ENCODE data around the gene COPRS. TPM values are rescaled to one million over a fixed set of nuclear protein-coding genes. Genes with fewer than 3 reads are reported as not detected.

Gene COPRS
- total RNA-seq, 1 donor from 2014 or later = 33.6 TPM

GRCh38 chr17:31900877-31901276 is 41.8 kb upstream of the COPRS start:
- H3K4me3 Mint-ChIP-seq (ENCODE audit: low read depth) = no peak overlapping the region

GRCh38 chr17:31888124-31888523 is 29.1 kb upstream of the COPRS start:
- Mint-ChIP-seq H3K27me3 (no peaks in the 10 kb centered on the region), H3K36me3 (ENCODE audit: insufficient read depth) (peaks cover 28% of the 10 kb centered on the region), H3K4me1 (ENCODE audit: low read depth) (no peaks in the 10 kb centered on the region), H3K27ac (no peak overlapping the region), H3K4me3 (ENCODE audit: low read depth) (no peak overlapping the region), H3K9me3 (ENCODE audit: low read depth) (no peaks in the 10 kb centered on the region)
- TF ChIP-seq CTCF (IDR thresholded peaks at IDR 0.05; ENCODE audit: unreplicated experiment) = no peak
- DNase-seq (ENCODE audit: low spot score, unreplicated experiment) = no peak

More at GRCh38 chr17:31900877-31901276, 41.8 kb upstream of the COPRS start:
- no peak for DNase-seq (ENCODE audit: low spot score, unreplicated experiment)
- no peak overlapping the region for H3K27ac Mint-ChIP-seq
- TF ChIP-seq CTCF (IDR thresholded peaks at IDR 0.05; ENCODE audit: unreplicated experiment) = no peak
- no peaks in the 10 kb centered on the region for H3K9me3 Mint-ChIP-seq (ENCODE audit: low read depth)
- H3K4me1 Mint-ChIP-seq (ENCODE audit: low read depth) = peaks cover 6% of the 10 kb centered on the region
- H3K36me3 Mint-ChIP-seq (ENCODE audit: insufficient read depth) = peaks cover 8% of the 10 kb centered on the region
- H3K27me3 Mint-ChIP-seq = no peaks in the 10 kb centered on the region

GRCh38 chr17:31882571-31882970 is 23.5 kb upstream of the COPRS start:
- no peak overlapping the region for H3K4me3 Mint-ChIP-seq (ENCODE audit: low read depth)
- H3K4me1 Mint-ChIP-seq (ENCODE audit: low read depth) = no peaks in the 10 kb centered on the region
- no peaks in the 10 kb centered on the region for H3K9me3 Mint-ChIP-seq (ENCODE audit: low read depth)
- no peak for TF ChIP-seq CTCF (IDR thresholded peaks at IDR 0.05; ENCODE audit: unreplicated experiment)
- peaks cover 24% of the 10 kb centered on the region for H3K36me3 Mint-ChIP-seq (ENCODE audit: insufficient read depth)
- no peaks in the 10 kb centered on the region for H3K27me3 Mint-ChIP-seq
- H3K27ac Mint-ChIP-seq = no peak overlapping the region
- no peak for DNase-seq (ENCODE audit: low spot score, unreplicated experiment)

- Mint-ChIP-seq H3K4me1 (ENCODE audit: low read depth) (no peaks in the 10 kb centered on the region), H3K27ac (no peak overlapping the region), H3K36me3 (ENCODE audit: insufficient read depth) (peaks cover 21% of the 10 kb centered on the region), H3K4me3 (ENCODE audit: low read depth) (no peak overlapping the region), H3K27me3 (no peaks in the 10 kb centered on the region), H3K9me3 (ENCODE audit: low read depth) (no peaks in the 10 kb centered on the region)
- no peak for TF ChIP-seq CTCF (IDR thresholded peaks at IDR 0.05; ENCODE audit: unreplicated experiment)
- DNase-seq (ENCODE audit: low spot score, unreplicated experiment) = no peak
Observed at GRCh38 chr17:31880311-31880710, 21.3 kb upstream of the COPRS start.

- TF ChIP-seq CTCF (IDR thresholded peaks at IDR 0.05; ENCODE audit: unreplicated experiment) = no peak
- no peaks in the 10 kb centered on the region for H3K27me3 Mint-ChIP-seq
- H3K4me1 Mint-ChIP-seq (ENCODE audit: low read depth) = no peaks in the 10 kb centered on the region
- peaks cover 18% of the 10 kb centered on the region for H3K36me3 Mint-ChIP-seq (ENCODE audit: insufficient read depth)
- DNase-seq (ENCODE audit: low spot score, unreplicated experiment) = no peak
- H3K9me3 Mint-ChIP-seq (ENCODE audit: low read depth) = no peaks in the 10 kb centered on the region
- H3K4me3 Mint-ChIP-seq (ENCODE audit: low read depth) = no peak overlapping the region
- no peak overlapping the region for H3K27ac Mint-ChIP-seq
Observed at GRCh38 chr17:31878703-31879073, 19.6 kb upstream of the COPRS start.

All from progenitor cell of endocrine pancreas (in vitro differentiated cells).